Mucosa of rectum (tissue), 2 donors: ENCODE measurements around the gene TLE6.
"Not testable (repeated sequence)": the region's sequence is repeated elsewhere in the genome, so short reads cannot be mapped to it uniquely, and the experiment has no call there.

Experiments
- H3K27ac ChIP-seq, 2 donors: one replicate each; pipeline ENCODE4 v1.7.0; 2013; ENCODE audit warnings: inconsistent platforms in 2 of 2, low read depth in 2 of 2, low read length in 2 of 2
- H3K27me3 ChIP-seq, 2 donors: one replicate each; pipeline ENCODE4 v1.7.0; 2013; ENCODE audit warnings: low read length in 2 of 2; ENCODE audit not compliant: control insufficient read depth in 2 of 2, insufficient read depth in 2 of 2
- H3K36me3 ChIP-seq, 2 donors: one replicate each; pipeline ENCODE4 v1.7.0; 2013; ENCODE audit warnings: low read length in 2 of 2; ENCODE audit not compliant: control insufficient read depth in 2 of 2, insufficient read depth in 2 of 2
- H3K4me1 ChIP-seq, 2 donors: one replicate each; pipeline ENCODE4 v1.7.0; 2013; ENCODE audit warnings: low read length in 2 of 2, mild to moderate bottlenecking in 1 of 2; ENCODE audit not compliant: control insufficient read depth in 2 of 2, insufficient read depth in 2 of 2
- H3K4me3 ChIP-seq, 2 donors: one replicate each; pipeline ENCODE4 v1.7.0; 2013; ENCODE audit warnings: low read length in 2 of 2
- H3K9ac ChIP-seq, 2 donors: one replicate each; pipeline ENCODE4 v1.7.0; 2013; ENCODE audit warnings: low read length in 2 of 2, low read depth in 1 of 2, mild to moderate bottlenecking in 1 of 2
- H3K9me3 ChIP-seq, 2 donors: one replicate each; pipeline ENCODE4 v1.7.0; 2013; ENCODE audit warnings: low read length in 2 of 2; ENCODE audit not compliant: control insufficient read depth in 2 of 2
- donor health status: healthy.
- donor health status: Normal muscosa, but diverticular disease.

Gene TLE6

DNA sequence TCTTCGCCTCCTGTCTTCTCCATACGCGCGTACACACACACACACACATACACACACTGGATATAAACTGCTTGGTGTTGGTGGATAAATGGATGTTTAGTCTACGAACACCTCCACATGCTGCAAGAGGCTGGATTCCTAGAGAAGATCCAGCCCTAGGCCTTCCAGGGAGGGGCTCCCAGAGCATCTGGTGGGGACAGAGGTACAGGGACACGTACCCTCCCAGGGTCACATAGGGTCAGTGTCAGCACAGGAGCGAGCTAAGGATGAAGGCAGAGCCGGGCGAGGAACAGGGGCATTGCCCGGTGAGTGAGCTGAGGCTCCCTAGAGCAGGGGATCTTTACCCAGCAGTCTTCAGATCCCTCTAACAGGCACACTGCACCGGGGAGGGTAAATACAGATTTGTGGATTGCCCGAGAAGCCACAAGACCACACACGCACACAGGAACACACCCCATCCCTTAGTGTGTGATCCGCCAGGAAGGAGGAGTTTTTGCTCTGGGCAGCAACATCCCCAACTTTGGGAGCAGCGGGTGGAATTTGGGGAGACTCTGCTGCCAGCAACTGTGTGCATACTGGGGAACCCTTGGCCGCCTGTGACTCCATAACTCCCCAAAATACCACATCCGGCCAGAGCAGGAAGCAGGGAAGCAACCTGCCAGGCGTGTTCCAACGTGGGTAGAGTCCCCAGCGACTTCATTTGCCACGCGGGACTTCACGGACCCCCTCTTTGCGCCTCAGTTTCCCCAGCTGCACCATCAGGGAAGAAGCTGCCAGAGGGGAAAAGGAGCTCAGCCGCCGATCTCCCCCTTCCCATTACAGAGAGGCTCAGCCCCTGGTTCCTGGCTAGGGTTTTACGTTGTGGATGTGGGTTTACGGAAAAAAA lies 57.5 kb downstream of the TLE6 start:
- H3K9ac ChIP-seq, result peak overlapping the region; percentile 86 to 91
- no peaks in the 10 kb centered on the region for H3K36me3 ChIP-seq
- H3K4me1 ChIP-seq, result peaks cover 14 to 23% of the 10 kb centered on the region in 2 donors
- H3K4me3 ChIP-seq, result peak overlapping the region; percentile 75 to 87
- H3K27ac ChIP-seq, result peak overlapping the region; percentile 81 to 95
- H3K9me3 ChIP-seq, result no peaks in the 10 kb centered on the region
- H3K27me3 ChIP-seq, result no peaks in the 10 kb centered on the region

- Histone ChIP-seq H3K9me3 (no peaks in the 10 kb centered on the region), H3K4me1 (peaks cover 14 to 23% of the 10 kb centered on the region in 2 donors), H3K4me3 (peak overlapping the region; percentile 75 to 87), H3K27me3 (no peaks in the 10 kb centered on the region), H3K27ac (peak overlapping the region; percentile 89 to 95), H3K9ac (peak overlapping the region; percentile 86 to 91), H3K36me3 (no peaks in the 10 kb centered on the region)
Measured at GRCh38 chr19:3035542-3036118, 58.3 kb downstream of the TLE6 start.

DNA sequence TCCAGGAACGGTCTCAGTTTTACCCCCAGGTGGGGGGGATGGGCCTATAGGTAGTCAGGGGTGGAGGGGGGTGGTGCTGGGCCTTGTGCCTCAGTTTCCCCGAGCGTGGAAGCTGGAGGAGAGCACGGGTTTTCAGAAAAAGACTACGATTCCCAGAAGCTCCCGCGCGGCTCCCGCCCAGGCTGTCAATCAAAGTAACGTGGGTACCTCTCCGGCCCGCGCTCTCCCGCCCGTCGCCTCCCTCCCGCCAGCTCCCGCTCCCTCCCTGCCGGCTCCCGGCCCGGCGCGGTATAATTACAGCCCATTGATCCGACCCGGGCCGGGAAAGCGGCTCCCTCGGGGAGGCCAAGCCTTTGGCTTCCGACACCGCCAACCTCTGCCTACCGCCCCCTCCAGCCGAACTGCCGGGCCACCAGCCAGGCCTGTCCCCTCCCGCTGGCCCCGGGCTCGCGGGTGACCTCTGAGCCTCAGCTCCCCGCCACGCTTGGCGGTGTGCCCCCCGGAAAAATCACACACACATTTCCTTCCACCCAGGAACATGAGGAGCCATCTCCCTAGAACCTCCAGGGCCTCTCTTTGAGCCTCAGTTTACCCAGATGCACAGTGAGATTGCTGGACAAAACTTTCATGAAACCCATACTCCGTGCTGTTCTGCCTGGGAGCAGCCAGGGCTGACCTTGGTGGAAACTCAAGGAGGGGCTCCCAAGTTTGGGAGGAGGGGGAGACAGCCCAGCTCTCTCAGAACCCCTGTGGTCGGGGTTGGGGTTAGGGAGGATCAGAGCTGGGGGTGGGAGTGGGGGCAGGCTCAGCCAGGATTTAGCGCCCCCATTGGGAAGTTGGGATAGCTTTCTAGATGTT lies 59.0 kb downstream of the TLE6 start:
- Histone ChIP-seq H3K27me3 (no peaks in the 10 kb centered on the region), H3K36me3 (no peaks in the 10 kb centered on the region), H3K4me1 (peaks cover 14 to 23% of the 10 kb centered on the region in 2 donors), H3K9ac (peak overlapping the region; percentile 86 to 91), H3K9me3 (no peaks in the 10 kb centered on the region), H3K27ac (peak overlapping the region; percentile 89 to 95), H3K4me3 (peak overlapping the region; percentile 75 to 87)

- H3K9me3 ChIP-seq, H3K36me3 ChIP-seq, H3K4me3 ChIP-seq, H3K27me3 ChIP-seq: not testable (repeated sequence)
- H3K27ac ChIP-seq, result peak overlapping the region; percentile 89 to 95
- H3K4me1 ChIP-seq, result peaks cover 14 to 23% of the 10 kb centered on the region in 2 donors
- peak overlapping the region in 1 of 2 donors; percentile 91 for H3K9ac ChIP-seq
Measured at GRCh38 chr19:3036977-3037544, 59.7 kb downstream of the TLE6 start.

DNA sequence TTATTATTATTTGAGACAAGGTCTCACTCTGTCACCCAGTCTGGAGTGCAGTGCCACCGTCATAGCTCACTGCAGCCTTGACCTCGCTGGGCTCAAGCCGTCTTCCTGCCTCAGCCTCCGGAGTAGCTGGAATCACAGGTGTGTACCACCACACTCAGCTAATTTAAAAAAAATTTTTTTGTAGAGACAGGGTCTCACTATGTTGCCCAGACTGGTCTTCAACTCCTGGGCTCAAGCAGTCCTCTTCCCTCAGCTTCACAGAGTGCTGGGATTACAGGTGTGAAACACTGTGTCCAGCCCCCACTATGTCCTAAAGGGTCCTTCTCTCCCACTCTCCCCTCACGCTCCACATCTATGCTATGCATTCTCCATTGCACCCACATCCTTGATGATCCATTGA lies 60.9 kb downstream of the TLE6 start:
- H3K4me3 ChIP-seq, result no peak overlapping the region
- no peaks in the 10 kb centered on the region for H3K27me3 ChIP-seq
- no peak overlapping the region for H3K9ac ChIP-seq
- peaks cover 14 to 23% of the 10 kb centered on the region in 2 donors for H3K4me1 ChIP-seq
- H3K36me3 ChIP-seq, result no peaks in the 10 kb centered on the region
- H3K27ac ChIP-seq, result no peak overlapping the region
- H3K9me3 ChIP-seq, result no peaks in the 10 kb centered on the region

DNA sequence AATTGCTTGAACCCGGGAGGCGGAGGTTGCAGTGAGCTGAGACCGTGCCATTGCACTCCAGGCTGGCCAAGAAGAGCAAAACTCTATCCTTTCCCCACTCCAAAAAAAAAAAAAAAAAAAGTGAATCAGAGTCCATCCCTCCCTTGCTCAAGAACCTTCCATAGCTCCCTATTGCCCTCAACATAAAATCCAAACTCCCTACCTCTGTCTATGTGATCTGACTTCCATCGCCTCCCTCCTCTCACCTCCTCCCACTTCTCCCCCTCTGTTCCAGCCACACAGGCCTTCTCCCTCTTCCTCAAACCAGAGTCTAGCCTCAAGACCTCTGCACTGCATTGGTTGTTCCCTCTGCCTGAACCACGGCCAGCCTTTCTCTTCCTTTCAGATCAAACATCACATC lies 61.8 kb downstream of the TLE6 start:
- Histone ChIP-seq H3K27me3 (no peaks in the 10 kb centered on the region), H3K36me3 (no peaks in the 10 kb centered on the region), H3K4me3 (no peak overlapping the region), H3K27ac (no peak overlapping the region), H3K9ac (no peak overlapping the region), H3K4me1 (peaks cover 14 to 19% of the 10 kb centered on the region in 2 donors), H3K9me3 (no peaks in the 10 kb centered on the region)

DNA sequence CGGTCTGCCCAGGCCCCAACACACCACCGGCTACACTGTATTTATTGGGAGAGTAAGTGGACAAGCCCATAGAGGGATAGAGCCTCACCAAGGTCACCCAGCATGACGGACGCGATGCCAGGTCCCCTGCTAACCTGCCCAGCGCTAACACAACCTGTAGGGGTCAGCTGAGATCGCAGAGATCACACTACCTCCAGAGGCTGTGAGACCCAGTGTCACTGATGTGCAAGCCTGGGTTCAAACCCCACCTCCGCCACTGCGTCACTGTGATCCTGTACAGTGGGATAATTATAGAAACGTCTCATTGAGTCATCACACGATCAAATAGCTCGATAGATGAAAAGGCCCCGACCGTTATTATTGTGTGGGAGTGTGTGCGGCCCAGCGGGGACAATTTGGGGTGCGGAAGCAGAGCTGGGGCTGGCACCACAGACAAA lies 62.3 kb downstream of the TLE6 start:
- H3K36me3 ChIP-seq, result no peaks in the 10 kb centered on the region
- H3K9ac ChIP-seq, result no peak overlapping the region
- H3K27me3 ChIP-seq, result no peaks in the 10 kb centered on the region
- peaks cover 10 to 14% of the 10 kb centered on the region in 2 donors for H3K4me1 ChIP-seq
- H3K9me3 ChIP-seq, result no peaks in the 10 kb centered on the region
- no peak overlapping the region for H3K27ac ChIP-seq
- H3K4me3 ChIP-seq, result no peak overlapping the region

DNA sequence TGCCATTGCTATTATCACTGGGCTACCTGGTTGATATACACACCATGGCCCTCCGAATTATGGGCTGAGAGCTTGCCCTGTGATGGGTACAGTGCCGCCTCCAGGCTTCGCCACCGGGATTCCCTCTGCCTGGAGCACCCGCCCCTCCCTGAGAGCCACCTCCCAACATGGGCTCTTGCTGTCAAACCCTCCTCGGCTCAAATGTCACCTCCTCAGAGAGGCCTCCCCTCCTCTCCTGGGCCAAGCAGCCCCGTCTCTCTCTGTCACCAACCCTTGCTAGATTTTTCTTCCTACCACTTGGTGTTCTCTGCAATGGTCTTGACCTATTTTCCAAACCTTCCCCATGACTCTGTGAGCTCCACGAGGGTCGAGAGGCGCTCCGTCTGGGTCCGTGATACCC lies 64.0 kb downstream of the TLE6 start:
- Histone ChIP-seq H3K27ac (no peak overlapping the region), H3K4me1 (peaks cover 3% of the 10 kb centered on the region in 2 donors), H3K27me3 (no peaks in the 10 kb centered on the region), H3K36me3 (no peaks in the 10 kb centered on the region), H3K9ac (no peak overlapping the region), H3K9me3 (no peaks in the 10 kb centered on the region), H3K4me3 (no peak overlapping the region)

DNA sequence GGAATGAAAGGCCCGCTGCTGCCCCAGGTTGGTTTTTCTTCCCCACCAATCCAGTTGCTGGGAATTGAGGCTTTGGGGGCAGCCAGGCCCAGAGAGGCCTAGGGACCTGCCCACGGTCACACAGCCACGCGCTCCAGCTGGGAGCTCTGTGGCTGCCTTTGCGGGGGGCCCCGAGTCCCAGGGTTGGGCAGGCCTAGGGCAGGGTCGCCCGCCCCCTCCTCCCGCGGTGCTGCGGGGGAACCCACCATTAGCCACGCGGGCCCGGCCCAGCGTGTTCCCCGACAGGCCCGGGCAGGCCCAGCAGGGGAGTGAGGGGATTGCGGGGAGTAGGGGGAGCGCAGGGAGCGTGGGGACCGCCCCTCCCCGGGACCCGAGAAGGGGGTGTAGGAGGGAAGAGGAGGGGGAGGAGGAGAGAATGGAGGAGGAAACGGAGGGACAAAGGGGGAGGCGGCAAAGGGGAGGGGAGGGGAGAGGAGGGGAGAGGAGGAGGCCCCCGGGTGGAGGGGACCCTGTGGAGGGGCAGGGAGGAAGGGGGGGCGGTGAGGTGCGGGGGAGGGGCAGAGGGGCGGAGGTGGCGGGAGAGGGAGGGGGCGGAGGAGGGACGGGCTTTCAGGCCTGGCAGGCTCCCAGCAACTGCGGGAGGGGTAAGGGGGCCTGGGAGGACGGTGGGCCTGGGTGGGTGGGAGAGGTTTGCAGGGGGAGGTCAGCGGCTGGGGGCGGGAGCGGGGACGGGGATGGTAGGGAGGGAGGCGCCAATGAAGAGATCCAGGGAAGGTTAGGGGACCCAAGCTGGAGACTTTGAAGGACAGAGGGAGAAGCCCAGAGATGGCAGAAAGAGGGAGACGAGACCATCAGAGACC lies 64.6 kb downstream of the TLE6 start:
- Histone ChIP-seq H3K4me1 (no peaks in the 10 kb centered on the region), H3K27ac (no peak overlapping the region), H3K36me3 (no peaks in the 10 kb centered on the region), H3K9me3 (no peaks in the 10 kb centered on the region), H3K27me3 (no peaks in the 10 kb centered on the region), H3K9ac (no peak overlapping the region), H3K4me3 (peak overlapping the region in 1 of 2 donors; percentile 3)
